Spleen (tissue), 7 donors: ENCODE data around the gene RAB3B.

ENCODE experiments used
- POLR2A ChIP-seq, 3 donors: fragments of 450-650 bp; IDR thresholded peaks; one replicate each; pipeline ENCODE4 v1.5.1; 2017; ENCODE audit warnings: antibody characterized with exemption in 3 of 3, mild to moderate bottlenecking in 1 of 3
- TF ChIP-seq, protein P1 (sequence below), 11 experiments: fragments of 200-600 bp in 7 of 11; fragments of 450-650 bp in 4 of 11; sonication (generic) in 4 of 11; IDR thresholded peaks in 8 of 11; conservative IDR thresholded peaks in 3 of 11; 1 replicate in 7 of 11; 2 replicates in 4 of 11; pipeline versions ENCODE4 v1.4.0 to v1.8.0; 2016 to 2021; ENCODE audit warnings: antibody characterized with exemption in 11 of 11, inconsistent platforms in 4 of 11, mild to moderate bottlenecking in 1 of 11
- donor health status: DM: no; HTN: no; CAD: no; lungs with moderate emphysema.
- donor health status: DM: no; HTN: no; CAD: no.
- donor health status: DM: no; HTN: no; CAD: no.

DNA sequence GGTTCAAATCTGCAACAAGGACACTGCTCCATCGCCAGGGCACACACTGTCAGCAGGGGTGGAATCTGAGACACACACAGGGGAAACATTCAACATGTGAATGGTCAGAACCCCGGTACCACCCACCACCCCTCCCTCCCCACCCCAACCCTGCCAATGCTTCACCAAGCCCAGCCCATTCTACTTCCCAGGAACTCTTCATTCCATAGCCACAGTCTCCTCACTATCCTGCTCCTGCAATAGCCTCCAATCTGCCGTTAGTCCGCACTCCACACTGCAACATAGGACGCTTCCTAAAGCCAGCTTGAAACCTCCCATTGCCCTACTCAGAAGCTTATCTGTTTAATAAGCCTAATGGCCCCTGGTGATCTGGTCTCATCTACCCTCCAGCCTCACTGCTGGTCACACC is 7.5 kb upstream of the RAB3B start:
- TF ChIP-seq, protein P1, sequence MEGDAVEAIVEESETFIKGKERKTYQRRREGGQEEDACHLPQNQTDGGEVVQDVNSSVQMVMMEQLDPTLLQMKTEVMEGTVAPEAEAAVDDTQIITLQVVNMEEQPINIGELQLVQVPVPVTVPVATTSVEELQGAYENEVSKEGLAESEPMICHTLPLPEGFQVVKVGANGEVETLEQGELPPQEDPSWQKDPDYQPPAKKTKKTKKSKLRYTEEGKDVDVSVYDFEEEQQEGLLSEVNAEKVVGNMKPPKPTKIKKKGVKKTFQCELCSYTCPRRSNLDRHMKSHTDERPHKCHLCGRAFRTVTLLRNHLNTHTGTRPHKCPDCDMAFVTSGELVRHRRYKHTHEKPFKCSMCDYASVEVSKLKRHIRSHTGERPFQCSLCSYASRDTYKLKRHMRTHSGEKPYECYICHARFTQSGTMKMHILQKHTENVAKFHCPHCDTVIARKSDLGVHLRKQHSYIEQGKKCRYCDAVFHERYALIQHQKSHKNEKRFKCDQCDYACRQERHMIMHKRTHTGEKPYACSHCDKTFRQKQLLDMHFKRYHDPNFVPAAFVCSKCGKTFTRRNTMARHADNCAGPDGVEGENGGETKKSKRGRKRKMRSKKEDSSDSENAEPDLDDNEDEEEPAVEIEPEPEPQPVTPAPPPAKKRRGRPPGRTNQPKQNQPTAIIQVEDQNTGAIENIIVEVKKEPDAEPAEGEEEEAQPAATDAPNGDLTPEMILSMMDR (IDR thresholded peaks at IDR 0.05 in 8 of 11, conservative IDR thresholded peaks at IDR 0.05 in 3 of 11) = no peak
- TF ChIP-seq POLR2A (IDR thresholded peaks at IDR 0.05) = no peak
